ENCODE results near the gene POLR1A.

DNA sequence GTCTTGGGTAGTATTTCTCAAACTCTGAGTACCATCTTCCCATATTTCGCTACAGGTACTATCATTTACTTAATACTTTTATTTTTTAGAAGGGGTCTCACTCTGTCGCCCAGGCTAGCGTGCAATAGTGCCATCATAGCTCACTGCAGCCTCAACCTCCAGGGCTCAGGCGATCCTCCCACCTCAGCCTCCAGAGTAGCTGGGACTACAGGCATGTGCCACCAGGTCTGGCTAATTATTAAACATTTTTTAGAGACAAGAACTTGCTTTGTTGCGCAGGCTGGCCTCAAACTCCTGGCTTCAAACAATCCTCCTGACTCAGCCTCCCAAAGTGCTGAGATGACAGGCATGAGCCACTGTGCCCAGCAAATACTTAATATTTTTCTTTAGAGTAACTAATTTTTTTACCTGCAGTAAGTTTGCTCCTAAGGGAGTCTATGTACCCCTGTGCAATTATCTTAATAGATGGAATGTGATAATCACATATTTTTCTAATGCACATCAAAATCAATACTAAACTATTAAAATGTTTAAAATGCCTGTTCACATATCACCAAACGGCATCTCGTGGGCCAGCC lies 116.3 kb downstream of the POLR1A start:
- TF ChIP-seq, protein P1, sequence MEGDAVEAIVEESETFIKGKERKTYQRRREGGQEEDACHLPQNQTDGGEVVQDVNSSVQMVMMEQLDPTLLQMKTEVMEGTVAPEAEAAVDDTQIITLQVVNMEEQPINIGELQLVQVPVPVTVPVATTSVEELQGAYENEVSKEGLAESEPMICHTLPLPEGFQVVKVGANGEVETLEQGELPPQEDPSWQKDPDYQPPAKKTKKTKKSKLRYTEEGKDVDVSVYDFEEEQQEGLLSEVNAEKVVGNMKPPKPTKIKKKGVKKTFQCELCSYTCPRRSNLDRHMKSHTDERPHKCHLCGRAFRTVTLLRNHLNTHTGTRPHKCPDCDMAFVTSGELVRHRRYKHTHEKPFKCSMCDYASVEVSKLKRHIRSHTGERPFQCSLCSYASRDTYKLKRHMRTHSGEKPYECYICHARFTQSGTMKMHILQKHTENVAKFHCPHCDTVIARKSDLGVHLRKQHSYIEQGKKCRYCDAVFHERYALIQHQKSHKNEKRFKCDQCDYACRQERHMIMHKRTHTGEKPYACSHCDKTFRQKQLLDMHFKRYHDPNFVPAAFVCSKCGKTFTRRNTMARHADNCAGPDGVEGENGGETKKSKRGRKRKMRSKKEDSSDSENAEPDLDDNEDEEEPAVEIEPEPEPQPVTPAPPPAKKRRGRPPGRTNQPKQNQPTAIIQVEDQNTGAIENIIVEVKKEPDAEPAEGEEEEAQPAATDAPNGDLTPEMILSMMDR (IDR thresholded peaks at IDR 0.05), result no peak
- TF ChIP-seq POLR2AphosphoS5 (IDR thresholded peaks at IDR 0.05) (no peak), EP300 (IDR thresholded peaks at IDR 0.05) (no peak)

Measured in gastroesophageal sphincter (tissue), 3 donors.